HG03442 (cell line): ENCODE measurements around the gene SLC48A1.
"Not testable (repeated sequence)": the region's sequence is repeated elsewhere in the genome, so short reads cannot be mapped to it uniquely, and the experiment has no call there.

Source experiments
- ATAC-seq: cut with Tn5 transposase; IDR thresholded peaks from one replicate; pipeline ENCODE4 v1.9.1; 2021; ENCODE audit warnings: mild to moderate bottlenecking, moderate library complexity; ENCODE audit not compliant: unreplicated experiment

SLC48A1 gene

GRCh38 chr12:47808050-47808449, 35.0 kb downstream of the SLC48A1 start:
- peak; percentile 26 for ATAC-seq

GRCh38 chr12:47808574-47809365, 35.7 kb downstream of the SLC48A1 start:
- no peak for ATAC-seq

GRCh38 chr12:47809518-47809917, 36.5 kb downstream of the SLC48A1 start:
- not testable (repeated sequence) for ATAC-seq

- no peak for ATAC-seq
Measured at GRCh38 chr12:47811072-47811396, 38.0 kb downstream of the SLC48A1 start.

GRCh38 chr12:47811581-47812484, 38.8 kb downstream of the SLC48A1 start:
- ATAC-seq, result no peak

- ATAC-seq, result peak; percentile 67
Measured at GRCh38 chr12:47812797-47813510, 39.9 kb downstream of the SLC48A1 start.

GRCh38 chr12:47813511-47814196, 40.6 kb downstream of the SLC48A1 start:
- ATAC-seq, result peak; percentile 36

- ATAC-seq, result no peak
Measured at GRCh38 chr12:47814539-47815170, 41.6 kb downstream of the SLC48A1 start.

DNA sequence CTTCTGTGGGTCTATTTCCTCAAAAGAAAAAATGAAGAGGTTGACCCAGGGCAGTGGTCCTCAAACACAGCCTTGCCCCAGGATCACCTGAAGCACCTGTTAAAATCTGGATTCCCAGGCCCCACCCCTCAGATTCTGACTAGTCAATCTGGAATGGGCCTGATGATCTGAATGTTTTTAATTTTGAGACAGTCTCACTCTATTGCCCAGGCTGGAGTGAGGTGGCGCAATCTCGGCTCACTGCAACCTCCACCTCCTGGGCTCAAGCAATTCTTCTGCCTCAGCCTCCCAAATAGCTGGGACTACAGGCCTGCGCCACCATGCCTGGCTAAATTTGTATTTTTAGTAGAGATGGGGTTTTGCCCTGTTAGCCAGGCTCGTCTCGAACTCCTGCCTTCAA, 42.4 kb downstream of the SLC48A1 start:
- ATAC-seq, result not testable (repeated sequence)

GRCh38 chr12:47816403-47817271, 43.6 kb downstream of the SLC48A1 start:
- ATAC-seq, result no peak

DNA sequence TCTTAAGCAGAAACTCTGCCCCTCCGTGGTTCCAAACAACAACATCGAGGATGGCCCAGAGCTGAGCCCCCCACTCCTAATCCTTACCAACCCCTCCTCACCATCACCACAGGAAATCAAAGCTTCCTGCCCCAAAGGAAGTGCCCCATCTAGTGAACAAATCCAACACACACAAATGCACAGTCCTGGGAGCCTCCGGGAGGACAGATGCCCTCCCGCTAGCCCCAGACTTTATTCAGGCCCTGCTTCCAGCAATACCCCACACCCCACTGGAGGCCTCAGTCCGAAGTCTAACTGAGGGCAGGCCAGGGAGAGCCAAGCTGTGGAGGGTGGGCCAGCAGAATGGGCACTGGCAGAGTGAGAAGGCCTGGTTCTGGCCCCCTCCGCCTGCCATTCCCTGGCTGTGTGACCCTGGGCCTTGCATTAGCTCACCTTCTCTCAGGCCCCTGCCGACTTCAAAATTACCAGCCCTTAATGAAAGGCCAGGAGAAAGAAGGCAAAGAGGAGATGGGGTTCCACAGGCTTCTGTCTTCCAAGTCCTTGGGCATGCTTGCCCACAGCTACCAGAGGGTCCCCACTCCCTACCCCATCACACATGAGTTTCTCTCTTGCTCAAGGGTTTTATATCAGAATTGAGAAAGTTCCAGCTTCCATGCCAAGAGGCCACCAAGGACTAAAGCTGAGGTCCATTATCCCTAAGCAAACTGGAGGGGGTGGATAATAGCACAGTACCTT, 44.4 kb downstream of the SLC48A1 start:
- ATAC-seq, result no peak

- no peak for ATAC-seq
Measured at GRCh38 chr12:47818007-47818376, 45.0 kb downstream of the SLC48A1 start.

GRCh38 chr12:47818467-47819137, 45.6 kb downstream of the SLC48A1 start:
- ATAC-seq, result no peak

GRCh38 chr12:47819138-47819895, 46.3 kb downstream of the SLC48A1 start:
- peak; percentile 40 for ATAC-seq

GRCh38 chr12:47819896-47820630, 47.0 kb downstream of the SLC48A1 start, which contains the start of gene HDAC7:
TSS of gene HDAC7 (minus strand) at chr12:47819903. CDS start at chr12:47819785, 118 bp downstream.
- peak; percentile 34 for ATAC-seq

- ATAC-seq, result no peak
Measured at GRCh38 chr12:47820631-47821345, 47.8 kb downstream of the SLC48A1 start.
